DOHH2 (cell line): ENCODE measurements around the gene IFT43.

Experiments used
- H3F3A ChIP-seq: fragments of 200-600 bp; sonication (generic), shearing (Covaris generic); 2 replicates; pipeline ENCODE4 v1.6.0; 2016; ENCODE audit warnings: antibody characterized with exemption, mild to moderate bottlenecking; ENCODE audit not compliant: control insufficient read depth, insufficient read depth
- H3K27ac ChIP-seq: fragments of 200-600 bp; sonication (generic); 2 replicates; pipeline ENCODE4 v1.5.1; 2014; ENCODE audit warnings: low read depth, mild to moderate bottlenecking, low read length, moderate library complexity
- H3K27me3 ChIP-seq: fragments of 200-600 bp; sonication (generic); 2 replicates; pipeline ENCODE4 v1.6.1; 2014; ENCODE audit warnings: mild to moderate bottlenecking, low read length, mixed read lengths; ENCODE audit not compliant: control insufficient read depth
- H3K36me3 ChIP-seq: fragments of 200-600 bp; sonication (generic); 2 replicates; pipeline ENCODE4 v1.6.1; 2014; ENCODE audit warnings: mild to moderate bottlenecking, low read length, moderate library complexity, mixed read lengths; ENCODE audit not compliant: control insufficient read depth
- H3K4me1 ChIP-seq: fragments of 200-600 bp; sonication (generic); 2 replicates; pipeline ENCODE4 v1.6.1; 2014; ENCODE audit warnings: mild to moderate bottlenecking, low read length, mixed read lengths; ENCODE audit not compliant: control insufficient read depth
- H3K4me2 ChIP-seq: fragments of 200-600 bp; sonication (generic); 2 replicates; pipeline ENCODE4 v1.6.0; 2014; ENCODE audit warnings: mild to moderate bottlenecking, low read length, moderate library complexity
- H3K4me3 ChIP-seq: fragments of 200-600 bp; sonication (generic); 2 replicates; pipeline ENCODE4 v1.5.1; 2014; ENCODE audit warnings: mild to moderate bottlenecking, low read length, mixed read lengths
- H3K79me2 ChIP-seq: fragments of 200-600 bp; sonication (generic); 2 replicates; pipeline ENCODE4 v1.6.1; 2014; ENCODE audit warnings: mild to moderate bottlenecking, low read length, mixed read lengths; ENCODE audit not compliant: control insufficient read depth
- H3K9me2 ChIP-seq: fragments of 200-600 bp; sonication (generic); replicated peaks from 2 replicates; pipeline ENCODE4 v1.6.1; 2014; ENCODE audit warnings: mild to moderate bottlenecking, low read length, mixed read lengths; ENCODE audit not compliant: control insufficient read depth
- H3K9me3 ChIP-seq: fragments of 200-600 bp; sonication (generic); 2 replicates; pipeline ENCODE4 v1.6.1; 2014; ENCODE audit warnings: antibody characterized with exemption, low read length, mixed read lengths; ENCODE audit not compliant: control insufficient read depth, insufficient read depth
- H4K20me1 ChIP-seq: fragments of 200-600 bp; sonication (generic); 2 replicates; pipeline ENCODE4 v1.6.0; 2014; ENCODE audit warnings: low read depth, mild to moderate bottlenecking, antibody characterized with exemption, low read length, moderate library complexity; ENCODE audit not compliant: control insufficient read depth, insufficient read depth
- CTCF ChIP-seq: fragments of 200-600 bp; sonication (generic); IDR thresholded peaks from one replicate; pipeline ENCODE4 v1.5.1; 2014; ENCODE audit warnings: antibody characterized with exemption, mild to moderate bottlenecking, low read depth, low read length; ENCODE audit not compliant: poor library complexity, severe bottlenecking
- EZH2phosphoT487 ChIP-seq: fragments of 200-600 bp; sonication (generic); IDR thresholded peaks from 2 replicates; pipeline ENCODE4 v1.6.1; 2017; ENCODE audit warnings: borderline replicate concordance, mild to moderate bottlenecking, antibody characterized with exemption, low read length, moderate library complexity, mixed read lengths

The IFT43 gene

GRCh38 chr14:75981426-75982265 is 3.9 kb upstream of the IFT43 start, which contains the start of gene TGFB3:
Gene TGFB3 (minus strand): TSS chr14:75981995. CDS start chr14:75980893, 1,102 bp downstream.
- no peaks in the 10 kb centered on the region for H3K9me3 ChIP-seq
- no peaks in the 10 kb centered on the region for H3K79me2 ChIP-seq
- H3K36me3 ChIP-seq, result no peaks in the 10 kb centered on the region
- no peak within 1 kb of the TSS for H3K27ac ChIP-seq
- peaks cover 36% of the 10 kb centered on the region for H3K27me3 ChIP-seq
- no peaks in the 10 kb centered on the region for H3K9me2 ChIP-seq
- H3K4me1 ChIP-seq, result peaks cover 56% of the 10 kb centered on the region
- H3F3A ChIP-seq, result peaks cover 2% of the 10 kb centered on the region; the same call in 1 of the 2 replicates
- peak within 1 kb of the TSS; percentile 98 for H3K4me2 ChIP-seq
- peak within 1 kb of the TSS; percentile 84 for H3K4me3 ChIP-seq
- TF ChIP-seq CTCF (no peak), EZH2phosphoT487 (no peak)
- H4K20me1 ChIP-seq, result 0 out of 2 replicates have a peak, but pooled peaks cover 6% of the 10 kb centered on the region

DNA sequence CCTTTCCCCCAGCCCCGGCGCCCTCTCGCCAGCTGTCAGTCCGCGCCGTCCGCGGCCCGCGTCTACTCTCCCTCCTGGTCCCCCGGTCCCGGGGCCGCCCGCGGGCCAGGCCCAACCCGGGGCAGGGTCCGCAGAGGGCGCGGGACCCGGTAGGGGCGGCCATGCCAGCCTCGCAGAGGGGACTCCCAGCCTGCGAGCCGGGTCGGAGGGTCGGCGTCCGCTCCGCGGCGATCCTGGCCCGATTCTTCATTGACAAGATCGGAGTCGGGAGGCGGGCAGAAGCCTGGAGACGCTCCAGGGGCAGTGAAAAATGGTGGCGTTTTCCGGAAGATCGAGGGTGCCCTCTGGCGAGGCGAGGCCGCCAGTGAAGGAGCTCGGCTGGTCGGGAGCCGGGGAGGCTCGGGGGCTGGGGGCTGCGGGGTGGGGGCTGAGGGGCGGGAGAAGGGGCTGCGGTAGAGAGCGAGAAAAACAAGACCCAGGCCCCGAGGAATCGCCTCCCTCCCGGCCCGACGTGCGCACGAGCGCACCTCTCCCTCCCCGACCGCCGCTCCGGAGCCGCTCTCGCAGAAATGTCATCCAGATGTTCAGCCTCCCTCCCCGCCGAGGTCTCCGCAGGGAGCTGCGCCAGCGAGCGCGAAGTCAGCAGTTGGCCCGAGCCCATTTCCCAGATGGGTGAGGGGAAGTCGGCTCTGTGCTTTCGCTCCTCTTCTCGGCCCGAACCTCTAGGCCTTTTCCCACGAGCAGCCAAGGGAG is 3.1 kb upstream of the IFT43 start:
- H3K36me3 ChIP-seq, result no peaks in the 10 kb centered on the region
- 0 out of 2 replicates have a peak, but pooled peaks cover 6% of the 10 kb centered on the region for H4K20me1 ChIP-seq
- no peaks in the 10 kb centered on the region for H3K9me2 ChIP-seq
- H3K79me2 ChIP-seq, result no peaks in the 10 kb centered on the region
- peak overlapping the region; percentile 84 for H3K4me3 ChIP-seq
- H3K9me3 ChIP-seq, result no peaks in the 10 kb centered on the region
- peaks cover 36% of the 10 kb centered on the region for H3K27me3 ChIP-seq
- H3F3A ChIP-seq, result peaks cover 2% of the 10 kb centered on the region; the same call in 1 of the 2 replicates
- TF ChIP-seq CTCF (peak; percentile 49), EZH2phosphoT487 (no peak)
- no peak overlapping the region for H3K27ac ChIP-seq
- peak overlapping the region; percentile 98 for H3K4me2 ChIP-seq
- peaks cover 48% of the 10 kb centered on the region for H3K4me1 ChIP-seq

DNA sequence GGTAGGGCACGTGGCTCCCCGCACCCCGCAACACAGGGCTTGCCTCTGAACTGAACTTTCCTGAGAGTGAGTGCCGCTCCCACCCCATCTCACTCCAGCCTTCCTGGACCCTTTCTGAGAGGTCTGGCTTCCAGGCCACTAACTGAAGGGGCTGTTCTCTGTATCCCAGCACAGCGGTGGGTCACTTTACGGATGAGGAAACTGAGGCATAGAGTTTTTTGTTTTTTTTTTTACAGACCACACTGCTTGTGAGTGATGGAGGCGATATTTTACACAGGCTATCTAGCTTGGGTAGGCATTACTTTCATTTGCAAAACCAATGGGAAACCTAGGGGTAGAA is 2.6 kb upstream of the IFT43 start:
- TF ChIP-seq EZH2phosphoT487 (no peak), CTCF (no peak)
- Histone ChIP-seq H3K9me3 (no peaks in the 10 kb centered on the region), H3K27me3 (peaks cover 36% of the 10 kb centered on the region), H3K79me2 (no peaks in the 10 kb centered on the region), H3K4me2 (peak overlapping the region; percentile 98), H3K4me3 (peak overlapping the region; percentile 57), H3K4me1 (peaks cover 43% of the 10 kb centered on the region), H3K27ac (no peak overlapping the region), H3K36me3 (no peaks in the 10 kb centered on the region), H4K20me1 (0 out of 2 replicates have a peak, but pooled peaks cover 6% of the 10 kb centered on the region), H3K9me2 (no peaks in the 10 kb centered on the region), H3F3A (peaks cover 2% of the 10 kb centered on the region; the same call in 1 of the 2 replicates)
